Dermis blood vessel endothelial cell (primary cell): ENCODE results near the gene GPC6. TPM values are rescaled to one million over a fixed set of nuclear protein-coding genes. Genes with fewer than 3 reads are reported as not detected.

Experiments used
- DNase-seq: peaks from one replicate; pipeline ENCODE4 v3.0.0; 2010
- total RNA-seq: library from RNA; depleted of rRNA; stranded (reverse); fragments of >200 nt; gene quantifications from 2 replicates; pipeline ENCODE4 v1.2.3, GENCODE V29; 2014

Gene GPC6
- total RNA-seq, 1 donor from 2014 or later: 0.17 TPM

GRCh38 chr13:93794197-93794885 lies 567.7 kb downstream of the GPC6 start:
- no peak for DNase-seq

- no peak for DNase-seq
Measured at GRCh38 chr13:93797463-93797862, 570.9 kb downstream of the GPC6 start.

GRCh38 chr13:93800342-93800741 lies 573.7 kb downstream of the GPC6 start:
- DNase-seq: no peak

GRCh38 chr13:93805736-93806135 lies 579.1 kb downstream of the GPC6 start:
- DNase-seq: no peak

GRCh38 chr13:93806861-93807260 lies 580.3 kb downstream of the GPC6 start:
- no peak for DNase-seq

GRCh38 chr13:93810264-93810663 lies 583.7 kb downstream of the GPC6 start:
- DNase-seq: no peak

GRCh38 chr13:93811071-93811737 lies 584.6 kb downstream of the GPC6 start:
- no peak for DNase-seq

GRCh38 chr13:93811738-93812112 lies 585.1 kb downstream of the GPC6 start:
- DNase-seq: no peak

- DNase-seq: no peak
Measured at GRCh38 chr13:93814658-93815057, 588.1 kb downstream of the GPC6 start.

GRCh38 chr13:93818345-93818744 lies 591.7 kb downstream of the GPC6 start:
- no peak for DNase-seq

- no peak for DNase-seq
Measured at GRCh38 chr13:93819331-93819890, 592.8 kb downstream of the GPC6 start.

- DNase-seq: no peak
Measured at GRCh38 chr13:93824286-93824685, 597.7 kb downstream of the GPC6 start.

GRCh38 chr13:93834051-93834450 lies 607.4 kb downstream of the GPC6 start:
- no peak for DNase-seq

GRCh38 chr13:93843082-93843481 lies 616.5 kb downstream of the GPC6 start:
- DNase-seq: no peak

- DNase-seq: no peak
Measured at GRCh38 chr13:93847162-93847561, 620.6 kb downstream of the GPC6 start.

GRCh38 chr13:93848247-93848646 lies 621.6 kb downstream of the GPC6 start:
- DNase-seq: no peak

- DNase-seq: no peak
Measured at GRCh38 chr13:93851236-93851635, 624.6 kb downstream of the GPC6 start.

- no peak for DNase-seq
Measured at GRCh38 chr13:93853912-93854311, 627.3 kb downstream of the GPC6 start.

GRCh38 chr13:93857126-93857525 lies 630.5 kb downstream of the GPC6 start:
- DNase-seq: no peak

GRCh38 chr13:93859716-93860115 lies 633.1 kb downstream of the GPC6 start:
- no peak for DNase-seq

- no peak for DNase-seq
Measured at GRCh38 chr13:93861818-93862217, 635.2 kb downstream of the GPC6 start.

- DNase-seq: no peak
Measured at GRCh38 chr13:93862259-93862658, 635.7 kb downstream of the GPC6 start.

GRCh38 chr13:93865235-93865634 lies 638.6 kb downstream of the GPC6 start:
- no peak for DNase-seq

- no peak for DNase-seq
Measured at GRCh38 chr13:93867481-93867880, 640.9 kb downstream of the GPC6 start.
